GM21526 (cell line): Measurements from ENCODE around the gene SIRT7.

Experiments
- ATAC-seq: cut with Tn5 transposase; IDR thresholded peaks from one replicate; pipeline ENCODE4 v1.9.1; 2021; ENCODE audit warnings: moderate library complexity; ENCODE audit not compliant: unreplicated experiment, low FRiP score

Gene SIRT7

GRCh38 chr17:81907219-81908145, 10.5 kb downstream of the SIRT7 start:
- no peak for ATAC-seq

DNA sequence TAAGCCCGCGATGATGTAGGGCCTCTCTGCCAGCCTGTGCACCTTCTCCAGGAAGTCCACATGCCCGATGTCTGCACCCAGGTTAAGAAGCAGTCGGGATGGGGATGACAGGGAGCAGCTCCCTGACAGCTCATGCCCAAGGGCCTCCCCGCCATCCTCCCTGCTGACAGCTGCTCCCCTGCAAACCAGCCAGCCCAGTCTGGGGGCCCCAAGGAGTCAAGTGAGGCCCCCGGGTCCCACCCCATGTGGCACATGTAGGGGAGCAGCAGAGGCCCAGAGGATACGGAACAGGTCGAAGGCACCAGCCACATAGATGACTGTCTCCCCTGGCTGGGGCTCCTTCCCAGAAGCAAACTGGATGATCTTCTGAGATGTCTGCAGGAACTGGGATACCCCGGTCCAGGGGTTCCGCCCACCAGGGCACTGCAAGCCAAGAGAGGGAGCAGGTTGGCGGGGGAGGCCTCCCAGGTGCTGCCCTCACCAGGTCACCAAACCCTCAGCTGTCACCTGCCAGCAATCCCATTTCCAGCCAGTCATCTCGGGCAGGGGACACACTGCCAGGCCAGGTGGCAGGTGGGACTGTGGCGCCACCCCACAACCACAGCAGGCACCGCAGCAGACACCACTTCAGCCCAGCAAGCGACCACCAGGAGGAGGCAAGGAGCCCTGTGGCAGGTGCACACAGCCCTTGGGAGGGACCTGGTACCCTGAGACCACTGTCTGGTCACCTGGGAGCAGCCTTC, 11.3 kb downstream of the SIRT7 start:
- ATAC-seq: no peak

- ATAC-seq: no peak
Measured at GRCh38 chr17:81905993-81906392, 12.0 kb downstream of the SIRT7 start.

GRCh38 chr17:81905424-81905875, 12.5 kb downstream of the SIRT7 start:
- no peak for ATAC-seq

GRCh38 chr17:81904600-81905423, 13.2 kb downstream of the SIRT7 start:
- no peak for ATAC-seq

GRCh38 chr17:81903896-81904599, 13.9 kb downstream of the SIRT7 start:
- ATAC-seq: no peak

GRCh38 chr17:81903415-81903831, 14.6 kb downstream of the SIRT7 start:
- no peak for ATAC-seq

- no peak for ATAC-seq
Measured at GRCh38 chr17:81902653-81903414, 15.1 kb downstream of the SIRT7 start.

GRCh38 chr17:81902023-81902652, 15.8 kb downstream of the SIRT7 start, which contains the start of gene NPB:
NPB (plus strand) TSS chr17:81902238; CDS start chr17:81902278, 40 bp downstream.
- no peak for ATAC-seq

GRCh38 chr17:81901167-81902022, 16.6 kb downstream of the SIRT7 start:
- no peak for ATAC-seq

GRCh38 chr17:81900181-81900820, 17.7 kb downstream of the SIRT7 start:
- no peak for ATAC-seq

DNA sequence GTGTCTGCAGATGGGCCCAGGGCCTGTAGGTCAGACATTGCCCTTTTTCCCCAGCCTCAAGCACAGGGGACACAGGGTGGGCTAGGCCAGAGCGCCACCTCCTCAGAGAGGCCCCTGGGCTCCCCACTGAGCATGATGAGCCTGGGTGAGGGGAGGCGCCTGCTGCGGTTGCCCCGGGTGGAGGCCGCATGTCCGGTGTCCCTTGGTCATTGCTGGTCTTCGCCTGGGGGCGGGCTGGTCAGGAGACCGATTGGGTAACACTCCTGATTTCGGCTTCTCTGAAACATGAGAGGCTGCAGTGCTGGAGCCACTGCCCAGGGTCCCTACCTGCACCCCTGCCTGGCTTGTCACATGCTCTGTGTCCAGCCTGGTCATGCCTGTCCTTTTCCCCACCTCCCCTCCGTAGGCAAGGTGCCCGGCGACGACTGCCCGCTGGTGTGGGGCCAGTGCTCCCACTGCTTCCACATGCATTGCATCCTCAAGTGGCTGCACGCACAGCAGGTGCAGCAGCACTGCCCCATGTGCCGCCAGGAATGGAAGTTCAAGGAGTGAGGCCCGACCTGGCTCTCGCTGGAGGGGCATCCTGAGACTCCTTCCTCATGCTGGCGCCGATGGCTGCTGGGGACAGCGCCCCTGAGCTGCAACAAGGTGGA, 18.3 kb downstream of the SIRT7 start:
- ATAC-seq: no peak

- ATAC-seq: no peak
Measured at GRCh38 chr17:81898885-81899284, 19.1 kb downstream of the SIRT7 start.

DNA sequence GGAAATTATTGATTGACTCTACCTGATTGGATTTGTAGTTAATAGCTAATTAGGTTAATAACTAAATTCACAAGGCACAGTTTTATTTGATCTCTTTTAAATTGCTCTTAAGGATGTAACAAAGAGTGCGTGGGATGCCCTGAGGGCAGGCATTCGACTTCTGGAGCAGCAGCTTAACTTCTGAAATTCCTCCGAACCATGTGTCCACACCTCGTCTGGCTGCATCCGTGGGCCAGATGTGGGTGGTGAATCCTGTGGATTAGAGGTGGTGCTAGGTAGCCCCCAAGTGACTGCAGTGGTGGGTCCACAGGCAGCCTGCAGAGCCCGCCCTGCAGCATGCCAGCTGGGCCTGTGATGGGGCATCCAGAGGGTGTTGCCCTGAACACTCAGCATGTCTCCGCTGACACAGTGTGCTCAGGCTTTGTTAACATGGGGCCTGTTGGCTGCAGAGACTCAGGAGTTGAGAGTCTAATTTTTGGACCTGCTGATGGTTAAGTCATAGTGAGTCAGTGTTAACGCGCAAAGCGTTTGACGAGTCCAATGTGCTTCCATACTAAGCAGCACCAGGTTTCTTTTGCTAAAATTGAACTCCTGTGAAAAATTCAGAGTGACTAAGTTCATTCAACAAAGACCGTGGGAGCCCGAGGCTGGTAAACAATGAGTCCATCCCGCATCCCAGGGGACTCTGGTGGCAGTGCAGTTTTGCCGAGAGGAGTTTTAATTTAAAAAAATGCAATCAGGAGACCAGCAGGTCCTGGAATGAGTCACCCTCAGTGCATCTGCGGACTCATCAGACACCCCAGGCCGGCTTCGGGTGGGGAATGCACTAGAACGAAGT, 19.7 kb downstream of the SIRT7 start:
- ATAC-seq: no peak

DNA sequence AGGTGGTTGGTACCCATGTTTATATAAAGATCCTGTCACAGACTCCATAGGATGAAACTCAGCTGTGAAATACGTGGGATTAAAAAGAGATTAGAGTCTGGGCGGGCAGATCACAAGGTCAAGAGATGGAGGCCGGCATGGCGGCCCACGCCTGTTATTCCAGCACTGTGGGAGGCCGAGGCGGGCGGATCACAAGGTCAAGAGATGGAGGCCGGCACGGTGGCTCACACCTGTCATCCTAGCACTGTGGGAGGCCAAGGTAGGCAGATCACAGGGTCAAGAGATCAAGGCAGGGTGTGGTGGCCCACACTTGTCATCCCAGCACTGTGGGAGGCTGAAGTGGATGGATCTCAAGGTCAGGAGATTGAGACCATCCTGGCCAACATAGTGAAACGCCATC, 22.6 kb downstream of the SIRT7 start:
- ATAC-seq: no peak

- no peak for ATAC-seq
Measured at GRCh38 chr17:81891303-81891552, 26.7 kb downstream of the SIRT7 start.
